Stimulated activated CD4-positive, alpha-beta T cell treated with anti-CD3 and anti-CD28 coated beads, Interleukin-4, amount 100 ng/mL, for 48 hours (primary cell): ENCODE results near the gene MT1X.
"Not testable (repeated sequence)": the region's sequence is repeated elsewhere in the genome, so short reads cannot be mapped to it uniquely, and the experiment has no call there.

Experiments used
- DNase-seq, 2 donors: peaks; one replicate each; pipeline ENCODE4 v3.0.0-alpha.2; 2020; ENCODE audit warnings: low read depth in 2 of 2

Gene MT1X

DNA sequence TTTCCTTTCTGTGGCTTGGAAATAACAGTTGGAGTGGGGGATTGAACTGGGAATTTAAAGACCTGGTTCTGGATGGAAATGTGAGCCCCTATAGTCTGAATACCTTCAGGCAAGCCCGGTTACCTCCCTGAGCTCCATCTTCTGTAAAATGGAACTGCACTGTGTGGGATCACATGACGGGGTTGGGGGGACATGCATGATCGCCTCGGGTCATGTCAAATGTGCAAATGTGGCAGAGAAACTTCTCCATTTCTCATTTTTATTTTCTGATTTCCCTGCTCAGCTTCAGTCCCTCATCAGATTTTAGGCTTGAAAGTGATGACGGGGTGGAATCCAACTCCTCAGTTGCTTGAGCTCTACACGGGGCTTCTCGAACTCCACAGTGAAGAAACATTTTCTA lies 29.1 kb upstream of the MT1X start:
- DNase-seq, result no peak

DNA sequence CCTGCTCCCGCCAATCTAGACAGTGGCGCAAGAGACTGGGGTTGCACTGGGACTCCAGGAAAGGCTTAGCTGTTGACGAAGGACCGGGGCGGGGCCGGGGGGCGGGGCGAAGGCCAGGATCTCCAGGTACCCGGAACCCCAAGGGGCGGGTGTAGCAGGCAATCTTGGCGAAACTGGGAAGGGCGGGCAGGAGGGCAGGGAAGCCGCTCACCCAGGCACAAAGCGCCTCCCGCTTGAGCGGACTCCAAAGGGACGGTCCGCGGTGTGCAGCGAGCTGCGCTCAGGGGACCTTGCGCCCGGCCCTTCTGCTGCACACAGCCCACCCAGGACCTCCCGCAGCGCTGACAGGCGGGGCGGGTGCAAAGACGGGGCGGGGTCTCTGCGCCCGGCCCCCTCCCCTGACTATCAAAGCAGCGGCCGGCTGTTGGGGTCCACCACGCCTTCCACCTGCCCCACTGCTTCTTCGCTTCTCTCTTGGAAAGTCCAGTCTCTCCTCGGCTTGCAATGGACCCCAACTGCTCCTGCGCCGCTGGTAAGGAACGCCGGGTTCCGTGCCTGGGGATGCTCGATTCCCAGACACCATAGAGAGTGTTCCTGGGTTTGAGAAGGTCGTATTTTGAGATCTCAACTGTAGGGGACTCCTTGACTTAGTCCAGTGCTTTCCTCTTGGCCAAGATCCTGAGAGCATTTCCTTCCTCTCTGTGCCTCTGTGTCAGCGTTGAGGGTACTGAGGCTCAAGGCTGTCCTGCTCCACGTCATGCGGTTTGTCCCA lies 24.5 kb upstream of the MT1X start, which contains the start of gene MT1F:
Gene MT1F, plus strand, starts transcription at position 405 of the 772 bp plus-strand sequence. Its CDS starts 100 bp downstream, at position 505.
- peak; percentile 58 to 66 for DNase-seq

DNA sequence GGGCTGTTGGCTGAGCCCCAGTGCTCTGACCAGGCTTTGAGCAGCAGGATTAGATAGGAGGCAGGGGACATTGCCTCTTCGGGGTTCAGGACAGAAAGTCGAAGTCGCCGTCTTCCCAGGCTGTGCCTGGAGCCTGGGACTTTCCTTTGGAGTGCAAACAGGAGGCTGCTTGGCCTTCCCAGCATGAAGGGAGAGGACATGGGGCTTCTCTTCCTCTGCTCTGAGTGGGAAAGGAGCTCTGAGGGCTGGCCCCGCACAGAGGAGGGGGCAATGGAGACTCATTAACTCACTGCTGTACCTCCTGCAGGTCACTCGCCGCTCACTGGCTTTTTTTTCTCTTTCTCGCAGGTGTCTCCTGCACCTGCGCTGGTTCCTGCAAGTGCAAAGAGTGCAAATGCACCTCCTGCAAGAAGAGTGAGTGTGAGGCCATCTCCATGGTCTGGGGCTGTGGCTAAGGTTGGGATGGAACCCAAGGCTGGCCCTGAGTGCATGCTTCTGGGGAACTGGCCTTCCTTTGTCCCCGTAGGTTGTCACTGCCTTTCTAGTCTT lies 23.9 kb upstream of the MT1X start:
- DNase-seq, result no peak

GRCh38 chr16:56662357-56663354 lies 19.6 kb upstream of the MT1X start:
- DNase-seq, result no peak

DNA sequence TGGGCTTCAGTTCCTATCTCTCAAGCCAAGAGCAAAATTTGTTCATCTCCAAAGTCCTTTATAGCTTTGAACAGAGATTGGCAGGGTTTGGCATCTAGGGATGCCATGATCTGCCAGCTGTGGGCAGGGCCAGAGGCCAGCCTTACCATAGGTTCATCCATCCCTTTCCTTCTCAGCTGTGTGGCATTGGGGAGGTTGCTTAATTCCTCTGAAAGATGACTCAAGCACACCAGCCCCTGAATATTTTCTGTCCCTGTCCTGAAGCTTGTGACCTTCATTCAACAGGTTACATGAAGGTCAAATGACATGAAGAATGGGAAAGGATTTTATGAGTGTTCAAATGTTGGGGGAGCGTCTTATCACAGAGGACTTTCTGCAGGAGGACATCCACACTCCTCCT lies 17.8 kb upstream of the MT1X start:
- DNase-seq, result no peak

DNA sequence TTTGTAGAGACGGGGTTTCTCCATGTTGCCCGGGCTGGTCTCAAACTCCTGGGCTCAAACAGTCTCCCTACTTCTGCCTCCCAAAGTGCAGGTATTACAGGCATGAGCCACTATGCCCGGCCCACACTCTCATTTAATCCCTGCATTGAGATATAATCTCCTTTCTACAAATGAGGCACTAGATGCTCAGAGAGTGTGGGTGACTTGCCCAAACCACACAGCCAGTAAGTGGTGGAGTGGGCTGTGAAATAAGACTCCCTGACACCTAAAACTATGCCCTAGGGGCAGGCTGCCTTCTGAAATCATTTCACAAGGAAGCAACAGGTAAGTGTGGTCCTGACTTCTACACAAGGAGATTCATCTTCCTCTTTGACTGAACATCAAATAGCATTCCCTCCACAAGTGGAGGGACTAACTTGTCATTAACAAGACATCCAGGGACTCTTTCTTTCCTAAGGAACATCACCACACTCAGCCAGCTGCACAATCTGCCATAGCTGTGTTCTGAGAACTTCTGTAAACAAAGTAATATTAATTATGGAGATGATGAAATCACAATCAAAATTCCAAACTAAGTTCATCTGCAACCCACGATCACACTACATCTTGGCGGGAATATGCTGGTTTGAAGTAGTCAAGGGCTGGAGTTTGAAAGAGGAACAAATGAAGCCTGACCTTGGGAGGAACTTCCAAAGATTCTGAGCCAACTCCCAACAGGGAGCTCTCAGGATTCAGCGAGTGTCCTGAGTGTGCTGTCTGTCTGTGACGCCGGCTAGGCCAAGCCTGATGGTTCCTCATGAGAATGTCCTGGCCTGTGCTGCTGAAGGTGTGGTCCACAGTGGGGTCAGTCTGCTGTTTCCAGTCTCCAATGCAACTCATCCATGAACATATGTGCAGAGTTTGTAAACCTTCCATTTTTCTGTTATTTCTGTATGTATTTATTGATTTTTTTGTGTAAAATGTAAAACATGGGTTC lies 16.7 kb upstream of the MT1X start:
- DNase-seq, result not testable (repeated sequence)

GRCh38 chr16:56667581-56668571 lies 14.4 kb upstream of the MT1X start, which contains the start of gene MT1G:
Gene MT1G (minus strand): TSS chr16:56668065. CDS start chr16:56667993, 72 bp downstream.
- no peak for DNase-seq

DNA sequence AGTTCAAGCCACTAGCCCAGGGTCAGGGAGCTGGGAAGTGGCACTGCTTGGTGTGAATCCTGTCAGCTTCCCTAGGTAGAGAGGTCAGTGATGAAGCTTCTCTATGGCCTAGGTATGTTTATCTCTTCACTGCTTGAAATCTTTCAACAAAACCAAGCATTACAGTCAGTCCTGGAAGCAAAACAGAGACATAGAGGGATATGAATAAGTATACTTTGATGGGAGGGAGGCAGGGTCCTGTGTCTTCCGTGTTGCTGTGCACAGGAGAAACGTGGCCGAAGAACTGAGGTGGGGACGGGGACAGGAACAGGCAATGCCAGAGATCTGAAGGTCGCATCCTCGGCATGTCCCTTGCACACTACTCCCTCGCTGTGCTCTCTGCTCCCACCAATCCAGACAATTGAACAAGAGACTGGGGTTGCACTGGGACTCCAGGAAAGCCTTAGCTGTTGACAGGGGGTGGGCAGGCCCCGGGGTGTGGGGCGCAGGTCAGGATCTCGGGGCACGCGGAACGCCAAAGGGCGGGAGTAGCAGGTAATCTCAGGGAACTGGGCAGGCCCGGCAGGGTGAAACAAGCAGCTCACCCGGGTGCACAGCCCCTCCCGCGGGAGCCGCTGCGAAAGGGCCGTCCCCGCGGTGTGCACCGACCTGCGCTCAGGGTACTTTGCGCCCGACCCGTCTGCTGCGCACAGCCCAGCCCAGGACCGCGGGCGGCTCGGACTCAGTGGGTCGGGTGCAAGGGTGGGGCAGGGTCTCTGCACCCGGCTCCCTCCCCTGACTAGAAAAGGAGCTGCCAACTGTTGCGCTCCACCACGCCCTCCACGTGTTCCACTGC lies 13.0 kb upstream of the MT1X start, which contains the start of gene MT1H:
Gene MT1H, plus strand, starts transcription at position 810 of the 835 bp plus-strand sequence. CDS start 71 bp downstream, outside the sequence.
- DNase-seq, result no peak

DNA sequence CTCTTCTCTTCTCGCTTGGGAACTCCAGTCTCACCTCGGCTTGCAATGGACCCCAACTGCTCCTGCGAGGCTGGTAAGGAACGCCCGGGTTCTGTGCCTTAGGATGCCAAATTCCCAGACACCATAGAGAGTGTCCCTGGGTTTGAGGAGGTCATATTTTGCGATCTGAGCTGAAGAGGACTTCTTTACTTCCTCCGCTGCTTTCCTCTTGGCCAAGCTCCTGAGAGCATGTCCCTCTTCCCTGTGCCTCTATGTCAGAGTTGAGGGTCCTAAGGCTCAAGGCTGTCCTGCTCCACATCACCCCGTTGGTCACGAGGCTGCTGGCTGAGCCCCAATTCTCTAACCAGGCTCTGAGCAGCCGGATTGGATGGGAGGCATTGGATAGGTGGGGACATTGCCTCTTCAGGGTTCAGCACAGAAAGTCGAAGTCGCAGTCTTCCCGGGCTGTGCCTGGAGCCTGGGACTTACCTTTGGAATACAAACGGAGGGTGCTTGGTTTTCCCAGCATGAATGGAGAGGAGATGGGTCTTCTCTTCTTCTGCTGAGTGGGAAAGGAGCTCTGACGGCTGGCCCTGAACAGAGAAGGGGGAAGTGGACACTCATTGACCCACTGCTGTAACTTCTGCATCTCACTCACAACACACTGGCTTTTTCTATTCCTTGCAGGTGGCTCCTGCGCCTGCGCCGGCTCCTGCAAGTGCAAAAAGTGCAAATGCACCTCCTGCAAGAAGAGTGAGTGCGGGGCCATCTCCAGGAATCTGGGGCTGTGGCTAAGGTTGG lies 12.2 kb upstream of the MT1X start:
- DNase-seq, result no peak

GRCh38 chr16:56670620-56670934 lies 11.7 kb upstream of the MT1X start:
- no peak for DNase-seq

GRCh38 chr16:56671691-56672090 lies 10.6 kb upstream of the MT1X start:
- not testable (repeated sequence) for DNase-seq

DNA sequence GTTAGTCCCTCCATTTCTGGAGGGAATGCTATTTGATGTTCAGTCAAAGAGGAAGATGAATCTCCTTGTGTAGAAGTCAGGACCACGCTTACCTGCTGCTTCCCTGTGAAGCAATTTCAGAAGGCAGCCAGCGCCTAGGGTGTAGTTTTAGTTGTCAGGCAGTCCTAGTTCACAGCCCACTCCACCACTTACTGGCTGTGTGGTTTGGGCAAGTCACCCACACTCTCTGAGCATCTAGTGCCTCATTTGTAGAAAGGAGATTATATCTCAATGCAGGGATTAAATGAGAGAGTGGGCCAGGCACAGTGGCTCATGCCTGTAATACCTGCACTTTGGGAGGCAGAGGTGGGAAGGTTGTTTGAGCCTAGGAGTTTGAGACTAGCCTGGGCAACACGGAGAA lies 10.1 kb upstream of the MT1X start:
- DNase-seq, result not testable (repeated sequence)

GRCh38 chr16:56672761-56673536 lies 9.3 kb upstream of the MT1X start:
- no peak for DNase-seq

- DNase-seq, result no peak
Observed at GRCh38 chr16:56673921-56674320, 8.3 kb upstream of the MT1X start.

DNA sequence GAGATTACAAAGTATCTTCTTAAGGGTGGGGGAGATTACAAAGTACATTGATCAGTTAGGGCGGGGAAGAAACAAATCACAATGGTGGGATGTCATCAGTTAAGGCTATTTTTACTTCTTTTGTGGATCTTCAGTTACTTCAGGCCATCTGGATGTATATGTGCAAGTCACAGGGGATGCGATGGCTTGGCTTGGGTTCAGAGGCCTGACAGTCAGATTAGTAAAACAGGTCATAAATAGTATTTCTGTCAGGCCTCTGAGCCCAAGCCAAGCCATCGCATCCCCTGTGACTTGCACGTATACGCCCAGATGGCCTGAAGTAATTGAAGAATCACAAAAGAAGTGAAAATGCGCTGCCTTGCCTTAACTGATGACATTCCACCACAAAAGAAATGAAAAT lies 7.7 kb upstream of the MT1X start:
- DNase-seq, result not testable (repeated sequence)

DNA sequence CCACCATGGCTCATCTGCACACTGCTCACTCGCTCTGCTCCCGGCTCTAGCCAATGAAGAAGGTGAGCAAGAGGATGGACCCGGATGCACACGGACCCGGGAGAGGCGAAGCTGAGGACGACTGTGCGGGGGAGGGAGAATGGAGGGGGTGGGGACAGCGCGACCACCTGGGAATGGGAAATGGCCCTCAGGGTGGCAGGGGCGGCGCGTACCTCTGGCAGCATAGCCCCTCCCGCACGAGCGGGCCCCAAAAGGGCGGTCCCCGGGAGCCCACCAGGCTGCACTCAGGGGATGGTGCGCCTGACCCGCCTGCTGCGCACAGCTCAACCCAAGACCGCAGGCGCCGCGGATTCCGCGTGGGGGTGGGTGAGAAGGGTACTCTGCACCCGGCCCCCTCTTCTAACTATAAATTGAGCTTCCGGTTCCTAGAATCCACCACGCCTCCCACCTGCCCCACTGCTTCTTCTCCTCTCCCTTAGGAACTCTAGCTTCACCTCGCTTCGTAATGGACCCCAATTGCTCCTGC lies 6.5 kb upstream of the MT1X start:
- no peak for DNase-seq

DNA sequence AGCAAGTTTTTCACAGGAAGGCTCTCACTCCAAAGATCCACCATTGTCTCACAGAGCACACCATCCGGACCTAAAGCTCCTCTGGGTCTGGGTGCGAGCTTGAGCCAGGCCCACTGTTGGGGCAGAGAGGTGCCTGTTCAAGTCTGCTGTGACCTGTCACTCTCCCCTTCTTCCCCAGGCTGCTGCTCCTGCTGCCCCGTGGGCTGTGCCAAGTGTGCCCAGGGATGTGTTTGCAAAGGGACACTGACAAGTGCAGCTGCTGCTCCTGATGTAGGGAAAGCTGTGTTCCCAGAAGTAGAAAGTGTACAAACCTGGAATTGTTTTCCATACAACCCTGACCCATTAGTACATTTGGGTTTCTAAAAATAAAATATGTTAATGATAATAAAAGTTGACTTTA lies 4.8 kb upstream of the MT1X start:
- DNase-seq, result no peak
